Measurements from ENCODE around the gene SHANK2. TPM values are rescaled to one million over a fixed set of nuclear protein-coding genes. Genes with fewer than 3 reads are reported as not detected.

The SHANK2 gene
- total RNA-seq, 2 experiments from 2014 or later = not detected

- TF ChIP-seq CTCF (conservative IDR thresholded peaks at IDR 0.05; ENCODE audit: low read length) = no peak
- TF ChIP-seq EZH2phosphoT487 (IDR thresholded peaks at IDR 0.05; ENCODE audit: borderline replicate concordance, low read depth, low read length) = no peak
- no peaks in the 10 kb centered on the region for H3K79me2 ChIP-seq (ENCODE audit: insufficient read depth, low read depth, low read length)
- no peaks in the 10 kb centered on the region for H3K36me3 ChIP-seq (ENCODE audit: insufficient read depth, low read length)
- no peak overlapping the region for H3K4me2 ChIP-seq (ENCODE audit: low read length)
- H2AFZ ChIP-seq (ENCODE audit: low read length) = no peak overlapping the region
- intact Hi-C loops (cut with micrococcal nuclease; ENCODE audit: unreplicated experiment) = no loop called here
- no peak for DNase-seq (ENCODE audit: low spot score)
- H3K9me2 ChIP-seq (ENCODE audit: insufficient read depth, low read length) = no peaks in the 10 kb centered on the region
- H4K20me1 ChIP-seq (ENCODE audit: insufficient read depth, low read length) = no peaks in the 10 kb centered on the region
- no peak overlapping the region for H3K4me3 ChIP-seq (ENCODE audit: low read depth, low read length, poor library complexity, severe bottlenecking)
- ChIA-PET CTCF (ENCODE audit: unreplicated experiment) (no interaction called here), POLR2A (no interaction called here)
- no peaks in the 10 kb centered on the region for H3K4me1 ChIP-seq (ENCODE audit: insufficient read depth, low read length, poor library complexity, severe bottlenecking)
- H3K27ac ChIP-seq (ENCODE audit: low read depth, low read length, poor library complexity, severe bottlenecking) = no peak overlapping the region
- peaks cover 13% of the 10 kb centered on the region; the same call in 1 of the 2 replicates for H3K9me3 ChIP-seq (ENCODE audit: low read length)
- BruUV-seq (replicated peaks) = no TSS peak
Observed at GRCh38 chr11:71223671-71224660, 28.4 kb downstream of the SHANK2 start.

DNA sequence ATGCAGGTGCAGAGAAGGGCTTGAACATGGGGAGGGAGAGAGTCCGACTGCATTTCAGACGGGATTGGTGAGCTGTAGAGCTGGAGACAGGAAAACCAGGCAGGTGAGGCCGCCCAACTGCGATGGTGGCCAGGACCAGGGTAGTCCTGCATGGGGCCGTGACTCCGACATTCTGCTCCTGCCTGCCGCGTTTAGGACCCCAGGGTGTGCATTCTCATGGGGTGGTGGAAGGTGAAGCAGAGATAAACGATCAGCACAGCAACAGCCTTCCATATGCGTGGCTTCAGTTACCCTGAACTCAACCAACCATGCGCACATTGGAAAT, 29.3 kb downstream of the SHANK2 start:
- no peak overlapping the region for H3K27ac ChIP-seq (ENCODE audit: low read depth, low read length, poor library complexity, severe bottlenecking)
- DNase-seq (ENCODE audit: low spot score) = no peak
- H3K36me3 ChIP-seq (ENCODE audit: insufficient read depth, low read length) = no peaks in the 10 kb centered on the region
- POLR2A ChIA-PET = no interaction called here
- H3K9me3 ChIP-seq (ENCODE audit: low read length) = peaks cover 11% of the 10 kb centered on the region; the same call in 1 of the 2 replicates
- BruUV-seq (replicated peaks) = no TSS peak
- intact Hi-C loops (cut with micrococcal nuclease; ENCODE audit: unreplicated experiment) = no loop called here
- no peak overlapping the region for H2AFZ ChIP-seq (ENCODE audit: low read length)
- TF ChIP-seq EZH2phosphoT487 (IDR thresholded peaks at IDR 0.05; ENCODE audit: borderline replicate concordance, low read depth, low read length) = no peak
- no peak for TF ChIP-seq CTCF (conservative IDR thresholded peaks at IDR 0.05; ENCODE audit: low read length)
- CTCF ChIA-PET (ENCODE audit: unreplicated experiment) = no interaction called here
- no peaks in the 10 kb centered on the region for H4K20me1 ChIP-seq (ENCODE audit: insufficient read depth, low read length)
- no peaks in the 10 kb centered on the region for H3K79me2 ChIP-seq (ENCODE audit: insufficient read depth, low read depth, low read length)
- H3K4me1 ChIP-seq (ENCODE audit: insufficient read depth, low read length, poor library complexity, severe bottlenecking) = no peaks in the 10 kb centered on the region
- no peaks in the 10 kb centered on the region for H3K9me2 ChIP-seq (ENCODE audit: insufficient read depth, low read length)
- no peak overlapping the region for H3K4me3 ChIP-seq (ENCODE audit: low read depth, low read length, poor library complexity, severe bottlenecking)
- H3K4me2 ChIP-seq (ENCODE audit: low read length) = no peak overlapping the region

All from OCI-LY7 (cell line).